Midbrain (tissue), 1 donor: ENCODE data around the gene STBD1.
A peak's percentile ranks its signal among the peaks of the same experiment; 100 is the strongest.
"Not testable (repeated sequence)": the region's sequence is repeated elsewhere in the genome, so short reads cannot be mapped to it uniquely, and the experiment has no call there.

Experiments used
- DNase-seq: peaks from one replicate; lab custom pipeline; 2025; lab: John Stamatoyannopoulos, UW

STBD1 gene

DNA sequence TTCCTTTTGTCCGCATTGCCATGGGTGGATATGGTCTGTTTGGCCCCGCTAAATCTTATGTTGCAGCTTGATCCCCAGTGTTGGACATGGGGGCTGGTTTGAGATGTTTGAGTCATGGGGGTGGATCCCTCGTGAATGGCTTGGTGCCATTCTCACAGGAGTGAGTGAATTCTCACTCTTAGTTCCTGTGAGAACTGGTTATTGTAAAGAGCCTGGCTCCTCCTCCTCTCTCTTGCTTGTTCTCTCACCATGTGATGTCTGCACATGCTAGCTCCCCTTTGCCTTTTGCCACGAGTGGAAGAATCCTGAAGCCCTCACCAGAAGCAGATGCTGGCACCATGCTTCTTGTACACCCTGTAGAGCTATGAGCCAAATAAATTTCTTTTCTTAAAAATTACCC, 22.6 kb upstream of the STBD1 start:
- no peak for DNase-seq

DNA sequence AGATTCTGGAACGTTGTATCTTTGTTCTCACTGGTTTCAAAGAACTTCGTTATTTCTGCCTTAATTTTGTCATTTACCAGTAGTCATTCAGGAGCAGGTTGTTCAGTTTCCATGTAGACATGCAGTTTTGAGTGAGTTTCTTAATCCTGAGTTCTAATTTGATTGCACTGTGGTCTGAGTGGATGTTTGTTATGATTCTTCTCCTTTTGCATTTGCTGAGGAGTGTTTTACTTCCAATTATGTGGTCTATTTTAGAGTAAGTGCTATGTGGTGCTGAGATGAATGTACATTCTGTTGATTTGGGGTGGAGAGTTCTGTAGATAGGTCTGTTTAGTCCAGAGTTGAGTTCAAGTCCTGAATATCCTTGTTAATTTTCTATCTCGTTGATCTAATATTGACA, 18.7 kb upstream of the STBD1 start:
- DNase-seq, result not testable (repeated sequence)

DNA sequence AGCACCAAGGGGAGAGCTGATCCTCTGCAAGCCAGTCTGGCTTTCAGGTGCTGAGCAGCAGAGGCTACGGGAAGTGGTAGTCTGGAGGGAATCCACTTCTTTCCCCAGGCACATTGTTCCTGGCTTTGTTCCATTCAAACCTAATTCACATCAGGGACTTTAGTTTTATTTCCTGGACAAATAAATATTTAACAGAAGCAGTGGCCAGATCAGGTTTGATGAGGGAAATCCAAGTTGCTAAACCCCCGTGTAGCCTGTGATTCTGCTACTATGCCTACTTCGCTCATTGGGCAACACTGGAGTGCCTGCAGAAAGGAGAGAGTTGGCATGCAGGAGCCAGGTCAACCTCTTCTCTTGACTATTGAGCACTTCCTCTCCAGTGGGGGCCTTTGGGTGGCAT, 13.8 kb upstream of the STBD1 start:
- no peak for DNase-seq

DNA sequence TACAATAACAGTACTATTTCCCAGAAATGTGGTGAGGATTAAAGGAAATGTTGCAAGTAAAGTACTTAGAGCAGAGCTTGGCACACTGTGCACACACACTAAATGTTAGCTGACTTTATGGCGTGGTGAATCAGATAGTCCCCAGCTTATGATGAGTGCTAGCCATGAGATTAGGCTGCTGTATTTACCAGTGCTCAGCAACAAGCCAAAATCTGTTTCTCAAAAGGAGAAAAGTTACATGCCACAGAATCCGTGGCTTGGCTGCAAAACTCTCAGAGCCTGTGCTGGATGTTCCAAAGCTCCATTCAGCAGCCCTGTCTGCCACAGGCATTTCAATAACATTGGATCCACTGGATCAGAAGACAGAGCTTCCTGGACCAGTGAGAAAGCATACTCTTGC, 12.8 kb upstream of the STBD1 start:
- no peak for DNase-seq

DNA sequence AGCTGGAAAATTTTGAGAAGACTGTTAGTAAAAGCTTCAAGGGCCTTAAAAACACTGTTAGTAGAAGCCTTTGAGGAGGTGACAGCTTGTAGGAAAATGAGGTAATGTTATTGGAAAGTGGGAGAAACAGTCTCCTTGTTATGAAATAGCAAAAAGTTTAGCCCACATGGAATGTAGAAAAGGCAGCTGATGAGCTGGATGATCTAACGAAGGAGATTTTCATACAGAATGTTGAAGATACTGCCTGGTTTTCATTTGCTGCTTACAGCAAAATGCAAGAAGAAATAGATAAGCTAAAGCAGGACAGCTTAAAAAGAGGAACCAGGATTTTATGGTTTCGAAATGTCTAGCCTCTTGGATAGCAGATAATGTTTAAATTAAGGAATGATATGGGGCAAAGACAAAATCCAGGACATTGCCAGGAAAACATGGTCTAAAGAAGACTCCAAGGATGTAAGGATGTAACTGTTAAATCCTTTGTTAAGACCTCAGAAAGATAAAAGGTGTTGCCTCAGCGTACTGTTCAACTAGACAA, 10.2 kb upstream of the STBD1 start:
- no peak for DNase-seq

DNA sequence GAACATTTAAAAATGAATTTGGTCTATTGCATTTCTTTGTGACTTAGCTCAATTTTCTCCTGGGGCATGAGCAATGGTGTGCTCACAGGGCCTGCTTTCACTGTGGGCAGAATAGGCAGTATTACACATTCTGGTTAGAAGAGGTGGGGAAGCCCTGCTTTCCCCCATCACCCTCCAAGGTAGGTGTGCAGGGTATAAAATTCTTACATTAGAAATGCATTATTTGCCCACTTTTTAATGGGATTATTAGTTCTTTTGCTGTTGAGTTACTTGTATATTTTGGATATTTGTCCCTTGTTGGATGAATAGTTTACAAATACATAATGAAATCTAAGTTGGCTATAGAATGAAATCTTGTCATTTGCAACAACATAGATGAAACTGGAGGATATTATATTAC, 8.3 kb upstream of the STBD1 start:
- no peak for DNase-seq

DNA sequence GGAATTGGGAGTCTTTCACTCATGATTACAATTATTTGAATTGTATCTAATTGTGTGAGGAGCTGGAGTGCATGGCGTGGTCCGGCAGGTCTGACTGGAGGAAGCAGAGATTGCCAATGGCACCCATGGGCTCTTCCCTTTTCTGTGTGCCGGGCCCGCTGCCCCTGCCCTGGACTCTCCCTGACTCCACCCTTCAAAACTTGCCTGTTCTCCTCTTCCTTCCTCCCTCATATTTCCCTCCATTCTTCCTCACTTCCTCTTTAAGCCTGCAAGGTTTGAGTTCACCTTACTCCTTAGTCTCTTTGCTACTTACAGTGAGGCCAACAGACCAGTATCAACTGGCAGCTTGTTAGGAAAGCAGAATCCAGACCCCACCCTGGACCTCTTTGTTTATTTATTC, 6.5 kb upstream of the STBD1 start:
- DNase-seq, result no peak

DNA sequence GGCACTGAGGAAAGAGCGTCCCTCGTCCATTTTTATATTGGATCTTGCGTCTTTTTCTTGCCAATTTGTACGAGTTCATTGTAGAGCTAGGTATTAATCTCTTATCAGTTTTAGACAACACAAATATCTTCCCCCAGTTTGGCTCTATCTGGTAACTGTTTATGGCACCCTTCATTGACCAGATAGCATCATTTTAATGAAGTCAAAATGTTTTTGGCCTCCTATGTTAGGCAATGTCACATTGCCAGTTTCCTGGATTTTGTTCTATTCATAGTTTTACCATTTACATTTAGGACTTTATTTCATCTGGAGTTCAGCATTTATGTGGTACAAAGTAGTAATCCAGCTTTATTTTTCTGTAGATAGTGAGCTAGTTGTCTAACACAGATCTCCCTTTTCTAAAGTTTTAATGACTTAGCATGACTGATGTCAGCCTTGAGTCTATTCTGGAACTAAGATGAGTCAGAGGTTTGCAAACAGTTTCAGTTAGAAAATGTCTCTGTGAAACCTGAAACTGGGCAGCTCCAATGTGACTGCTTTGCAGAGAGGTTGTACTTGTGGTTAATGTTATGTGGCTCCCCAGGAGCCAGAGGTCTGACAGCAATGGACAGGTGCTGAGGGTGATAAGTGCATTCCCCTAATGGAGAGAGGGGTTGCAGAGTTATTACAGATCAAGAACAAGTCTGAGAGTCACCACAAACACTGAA, 5.3 kb upstream of the STBD1 start:
- no peak for DNase-seq

DNA sequence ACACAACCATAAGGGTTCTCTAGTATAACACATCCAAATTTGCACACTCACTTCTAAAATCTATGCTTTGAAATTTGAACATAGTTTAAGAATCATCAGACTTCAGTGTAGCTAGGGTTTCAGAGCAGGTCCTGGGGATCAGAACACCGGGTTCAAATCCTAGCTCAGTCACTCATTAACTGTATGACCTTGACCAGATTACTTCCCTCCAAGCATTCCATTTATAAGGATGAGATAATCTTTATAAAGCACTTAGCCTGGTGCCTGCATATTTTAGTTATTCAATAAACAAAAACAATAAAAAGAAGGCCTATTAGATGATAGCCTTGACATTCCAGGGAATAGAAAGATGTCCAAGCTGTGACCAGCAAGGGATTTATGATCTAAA, 4.8 kb upstream of the STBD1 start:
- no peak for DNase-seq

DNA sequence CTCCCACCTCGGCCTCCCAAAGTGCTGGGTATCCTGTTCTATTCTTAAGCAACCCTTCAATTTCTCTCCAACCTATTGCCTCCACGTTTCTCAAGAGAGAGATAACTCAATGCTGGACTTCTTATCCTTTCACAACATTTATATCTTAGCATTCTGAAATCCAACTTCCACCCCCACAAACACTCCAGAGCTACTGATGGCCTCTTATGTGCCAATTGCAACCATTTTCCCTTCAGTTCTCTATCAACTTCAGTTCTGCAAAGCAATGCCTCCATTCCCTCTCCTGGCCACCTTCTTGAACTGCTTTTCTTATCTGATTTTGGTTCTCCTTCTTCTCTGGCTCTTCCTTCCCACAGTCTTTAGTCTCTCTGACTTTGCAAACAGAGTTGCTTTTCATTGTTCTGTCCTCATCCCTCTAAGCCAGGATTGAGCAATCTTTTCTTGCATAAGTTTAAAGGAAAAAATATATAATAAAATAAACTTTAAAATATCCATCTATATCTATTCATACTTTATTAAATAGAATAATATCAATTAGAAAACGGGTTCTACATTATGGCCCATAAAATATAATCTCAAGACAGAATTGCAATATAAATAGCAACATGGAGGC, 3.6 kb upstream of the STBD1 start:
- DNase-seq, result no peak

DNA sequence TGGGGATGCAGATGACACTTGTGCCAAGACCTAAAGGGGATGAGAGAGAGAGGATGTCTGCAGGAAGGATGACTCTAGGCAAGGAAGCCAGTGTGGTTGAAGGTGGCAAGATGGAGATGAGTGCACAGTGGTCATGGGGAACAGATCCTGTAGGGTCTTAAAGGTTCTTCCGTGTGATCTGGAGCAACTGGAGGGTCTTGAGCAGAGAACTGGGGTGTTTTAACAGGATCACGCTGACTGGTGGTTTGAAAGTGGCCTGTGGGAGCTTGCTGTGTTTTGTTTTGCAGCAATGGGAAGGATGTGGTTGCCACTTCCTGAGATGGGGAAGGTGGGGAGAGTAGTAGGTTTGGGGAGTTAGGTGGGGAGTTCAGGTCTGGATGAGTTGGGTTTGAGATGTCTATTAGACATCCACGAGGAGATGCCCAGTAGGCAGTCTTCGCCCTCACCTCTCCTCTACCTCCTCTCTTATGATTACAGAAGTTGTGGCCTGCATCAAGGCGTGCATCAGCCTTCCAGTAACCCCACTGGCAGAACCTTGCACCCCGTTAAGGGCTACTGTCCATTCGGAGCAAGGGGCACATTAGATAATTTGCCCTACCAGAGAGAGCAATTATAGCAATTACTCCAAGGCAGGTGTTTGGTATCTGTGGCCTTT, 1.4 kb upstream of the STBD1 start:
- no peak for DNase-seq

DNA sequence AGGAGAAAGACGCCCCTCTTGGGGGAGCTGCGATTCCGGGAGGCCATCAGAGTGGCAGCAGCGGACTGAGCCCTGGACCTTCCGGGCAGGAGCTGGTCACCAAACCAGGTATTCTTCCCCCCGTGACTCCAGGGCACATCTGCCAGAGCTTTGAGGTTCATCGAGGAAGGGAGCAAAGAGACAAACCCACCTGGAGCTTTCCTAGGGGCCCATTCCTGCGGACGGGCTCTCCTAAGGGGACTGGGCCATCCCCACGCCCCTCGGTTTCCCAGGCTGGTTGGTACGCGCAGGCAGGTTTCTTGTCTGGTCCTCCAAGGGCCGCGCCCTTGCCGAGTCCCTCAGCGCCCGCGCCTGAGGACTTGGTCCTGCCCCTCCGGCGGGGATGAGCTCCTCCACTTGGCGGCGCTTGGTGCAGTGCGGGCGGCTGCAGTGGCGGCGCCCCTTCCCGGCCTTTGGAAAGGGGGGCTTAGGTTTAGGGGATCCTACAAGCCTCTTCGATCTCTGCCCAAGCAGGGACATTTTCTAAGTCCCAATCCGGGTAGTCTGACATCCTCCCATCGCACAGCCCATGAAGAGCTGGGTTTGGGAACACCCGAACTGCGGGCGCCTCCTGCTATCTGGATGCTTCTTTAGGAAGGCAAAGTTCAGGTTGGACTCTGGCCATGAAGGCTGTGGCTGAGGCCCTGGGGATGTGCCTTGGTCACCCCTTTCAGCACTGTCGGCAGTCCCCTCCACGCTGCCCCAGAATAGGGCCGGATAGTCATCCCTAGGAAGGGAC, 538 bp downstream of the STBD1 start:
- peak; percentile 8 for DNase-seq

DNA sequence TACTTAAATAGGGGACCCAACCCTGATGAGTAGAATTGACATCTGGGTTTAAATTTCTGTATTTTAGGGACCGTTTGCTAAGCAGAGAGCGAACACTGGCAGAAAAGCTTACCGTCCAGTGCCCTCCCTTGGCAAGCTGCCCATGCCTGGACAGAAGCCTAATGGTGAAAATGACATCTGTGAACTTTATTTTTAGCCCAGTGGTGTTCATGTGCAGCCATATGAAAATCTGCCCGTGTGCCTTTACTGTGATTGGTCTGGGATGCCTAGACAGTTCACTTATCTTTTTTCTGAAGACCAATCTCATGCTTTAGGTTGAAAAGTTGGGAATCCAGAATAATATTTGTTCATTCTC, 1.1 kb downstream of the STBD1 start:
- DNase-seq, result no peak

DNA sequence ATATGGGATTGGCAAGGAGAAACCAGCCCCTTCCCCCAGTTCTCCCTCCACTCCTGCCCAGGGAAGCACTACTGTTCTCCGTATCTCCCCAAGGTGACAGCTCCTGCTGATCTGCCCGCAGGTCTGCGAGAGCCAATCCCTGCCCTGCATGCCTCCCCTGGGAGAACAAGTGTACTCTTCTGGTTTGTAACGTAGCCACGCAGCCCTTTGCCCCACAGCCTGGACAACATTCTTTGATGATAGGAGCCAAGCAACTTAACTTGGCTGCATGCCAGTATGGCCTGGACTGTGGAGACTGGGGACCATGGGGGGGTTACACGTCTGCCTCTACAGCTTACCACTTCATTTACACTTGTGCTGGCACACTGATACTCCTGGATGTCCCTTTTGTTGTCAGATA, 2.0 kb downstream of the STBD1 start:
- DNase-seq, result no peak

DNA sequence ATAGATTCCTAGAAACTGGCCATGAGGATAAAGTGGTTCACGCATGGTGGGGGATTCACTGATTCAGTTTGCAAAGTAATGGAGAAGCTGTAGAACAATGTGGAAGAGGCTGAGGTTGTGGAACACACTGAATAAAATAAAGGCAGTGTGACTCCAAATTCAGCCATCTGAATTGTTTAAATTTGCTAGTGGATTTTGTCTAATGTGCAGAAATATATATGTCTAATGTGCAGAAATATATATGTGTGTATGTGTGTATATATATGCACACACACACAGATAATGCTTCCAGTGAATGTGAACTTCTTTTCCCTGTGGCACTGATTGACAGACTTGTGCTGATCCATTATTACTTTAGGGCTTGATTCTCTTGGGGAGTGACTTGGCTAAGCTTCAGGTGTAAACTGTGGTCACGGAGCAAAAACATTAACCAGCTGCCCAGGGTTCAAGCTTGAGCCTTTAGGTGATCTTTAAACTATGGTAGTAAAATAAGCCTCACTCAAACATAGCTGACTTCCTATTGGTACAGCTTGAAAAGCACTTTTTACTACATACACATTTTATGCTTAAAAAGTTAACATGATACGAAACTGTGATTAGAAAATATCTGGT, 3.5 kb downstream of the STBD1 start:
- no peak for DNase-seq

DNA sequence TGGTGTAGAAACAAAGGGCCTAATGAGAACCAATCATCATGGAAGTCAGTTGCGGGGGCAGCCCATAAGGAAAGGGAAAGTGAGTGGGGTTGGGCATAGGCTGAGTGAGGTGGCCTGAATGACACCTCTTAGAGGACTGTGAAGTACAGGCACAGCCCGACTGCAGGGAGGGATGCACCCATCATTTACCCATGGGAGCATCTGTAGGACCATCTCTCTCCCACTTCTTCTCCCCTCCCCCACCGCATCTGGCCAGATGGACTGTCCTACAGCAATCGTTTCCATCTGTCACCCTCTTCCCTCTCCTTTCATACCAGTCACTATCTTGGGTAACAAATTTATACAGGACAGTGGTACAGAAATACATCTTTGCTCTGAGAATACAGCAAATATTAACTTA, 4.2 kb downstream of the STBD1 start:
- DNase-seq, result no peak

DNA sequence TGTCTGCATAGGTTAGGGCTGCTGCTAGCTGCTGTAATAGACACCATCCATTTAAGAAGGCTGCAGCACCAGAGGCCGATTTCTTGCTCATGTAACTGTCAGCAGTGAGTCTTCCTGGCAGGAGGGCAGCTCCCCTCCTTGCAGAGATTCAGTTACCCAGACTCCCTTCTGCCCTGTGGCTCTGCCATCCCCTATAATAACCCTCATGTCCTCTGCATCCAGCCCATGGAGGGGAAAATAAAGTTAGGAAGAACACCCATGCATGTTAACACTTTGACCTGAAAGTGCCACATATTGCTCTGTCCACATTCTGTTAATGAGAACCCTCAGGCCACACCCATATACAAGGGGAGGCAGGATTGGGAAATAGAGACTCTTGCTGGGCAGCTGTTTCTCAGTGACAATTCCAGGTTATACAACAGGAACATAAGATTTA, 5.4 kb downstream of the STBD1 start:
- no peak for DNase-seq

DNA sequence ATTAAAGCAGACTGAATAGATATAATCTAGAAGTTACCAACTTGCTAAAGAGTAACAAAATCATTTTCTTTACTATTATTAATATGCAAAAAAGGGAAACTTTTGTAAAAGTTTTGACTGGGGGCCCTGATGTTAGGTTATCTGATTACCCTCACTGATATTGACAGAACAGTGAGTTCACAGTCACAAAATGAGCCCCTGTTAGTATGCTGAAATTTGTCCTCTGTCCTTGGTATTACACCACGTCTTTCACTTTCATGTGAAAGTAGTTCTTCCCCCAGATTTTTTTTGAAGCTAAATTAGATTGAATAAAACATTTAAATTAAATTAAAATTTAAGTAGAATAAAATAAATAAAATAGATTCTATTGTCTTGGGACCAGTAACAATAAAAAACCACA, 5.9 kb downstream of the STBD1 start:
- DNase-seq, result no peak

DNA sequence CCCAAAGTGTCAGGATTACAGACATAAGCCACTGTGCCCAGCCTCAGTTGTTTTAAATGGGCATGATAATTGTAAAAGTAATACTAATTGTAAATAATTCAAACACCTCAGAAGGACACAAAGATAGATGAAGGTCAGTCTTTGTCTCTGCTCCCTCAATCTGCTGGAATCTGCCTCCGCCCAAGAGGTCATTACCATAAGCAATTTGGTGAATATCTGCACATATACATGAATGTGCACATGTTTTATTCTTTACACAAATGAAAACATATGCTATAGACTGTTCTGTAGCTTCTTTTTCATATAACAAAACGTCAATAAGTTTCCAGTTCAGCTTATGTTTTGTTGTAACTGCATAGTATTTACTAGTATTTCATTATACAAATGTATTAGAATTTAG, 7.0 kb downstream of the STBD1 start:
- no peak for DNase-seq

DNA sequence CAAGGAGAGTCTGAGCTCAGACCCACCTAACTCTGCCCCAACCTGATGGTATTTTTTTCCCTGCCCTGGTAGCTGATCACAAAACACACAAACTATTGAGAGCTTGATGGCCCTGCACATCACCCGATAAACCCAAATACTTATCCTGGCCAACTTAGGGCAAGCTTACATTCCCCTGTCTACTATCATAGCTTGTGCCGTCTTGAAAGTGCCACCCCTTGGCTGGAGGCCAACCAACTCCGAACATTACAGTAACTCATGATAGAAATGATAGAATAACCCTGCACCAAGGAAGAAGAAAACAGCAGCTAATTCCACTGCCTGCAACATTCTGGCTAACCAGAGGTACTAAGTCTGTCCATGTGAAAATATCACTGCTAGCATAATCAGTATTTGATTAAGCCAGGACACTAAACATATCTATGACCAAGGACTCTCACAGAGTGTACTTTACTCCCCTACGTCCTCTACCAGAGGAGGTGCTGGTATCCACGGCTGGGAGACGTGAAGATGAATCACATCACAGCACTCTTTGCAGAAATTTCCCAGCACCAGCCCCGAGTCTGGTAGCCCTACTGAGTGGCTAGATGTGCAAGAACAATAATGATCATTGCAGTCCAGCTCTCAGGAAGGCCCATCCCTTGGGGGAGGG, 8.9 kb downstream of the STBD1 start:
- no peak for DNase-seq

DNA sequence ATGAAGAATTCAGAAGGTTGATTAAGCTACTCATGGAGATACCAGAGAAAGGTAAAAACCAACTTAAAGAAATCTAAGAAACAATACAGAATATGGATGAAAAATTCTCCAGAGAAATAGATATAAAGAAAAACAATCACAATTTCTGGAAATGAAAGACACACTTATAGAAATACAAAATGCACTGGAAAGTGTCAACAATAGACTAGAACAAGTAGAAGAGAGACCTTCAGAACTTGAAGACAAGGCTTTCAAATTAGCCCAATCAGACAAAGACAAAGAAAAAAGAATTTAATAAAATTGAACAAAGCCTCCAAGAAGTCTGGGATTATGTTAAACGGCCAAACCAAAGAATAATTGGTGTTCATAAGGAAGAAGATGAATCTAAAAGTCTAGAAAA, 9.6 kb downstream of the STBD1 start:
- DNase-seq, result no peak

DNA sequence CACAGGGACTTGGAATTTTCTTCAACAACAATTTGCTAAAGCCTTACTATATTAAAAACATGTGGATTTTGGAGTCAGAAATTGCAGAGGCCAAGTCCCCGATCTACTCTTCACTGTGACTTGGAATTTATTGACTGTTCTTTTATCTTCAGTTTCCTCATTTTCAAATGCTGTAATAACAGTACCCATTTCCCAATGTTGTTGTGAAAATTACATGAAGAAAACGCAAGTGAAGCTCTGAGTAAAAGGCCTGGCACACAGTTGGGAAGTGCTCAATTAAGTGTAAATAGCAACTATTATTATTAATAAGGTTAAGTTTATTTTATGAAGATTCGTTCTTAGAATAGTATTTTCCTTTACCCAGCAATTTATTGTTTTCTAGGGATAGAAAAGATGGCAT, 15.7 kb downstream of the STBD1 start:
- DNase-seq, result no peak
